Caco-2 (cell line): ENCODE data around the gene MAP3K19. TPM values are rescaled to one million over a fixed set of nuclear protein-coding genes. Genes with fewer than 3 reads are reported as not detected.

ENCODE experiments used
- BruUV-seq: library from RNA; stranded (reverse); fragments of 400-500 nt; replicated peaks from 2 replicates; lab custom pipeline; 2021; lab: Mats Ljungman, UMichigan
- CTCF ChIA-PET: fragments of 300-600 bp; sonication (Branson Sonifier 250); formaldehyde crosslinking; loops from one replicate; lab custom pipeline; 2022; ENCODE audit warnings: antibody characterized with exemption; lab: Charles Lee
- POLR2A ChIA-PET: fragments of 300-600 bp; sonication (Branson Sonifier 250); formaldehyde crosslinking; loops from one replicate; lab custom pipeline; 2022; ENCODE audit warnings: antibody characterized with exemption; lab: Charles Lee
- DNase-seq, 2 experiments: peaks; one replicate each; pipeline versions ENCODE4 v3.0.0 to v3.0.0-alpha.2; 2020 to 2022
- H3K27me3 ChIP-seq: replicated peaks from 2 replicates; pipeline ENCODE4 v1.6.0; 2011; ENCODE audit warnings: low read length; ENCODE audit not compliant: control insufficient read depth, insufficient read depth
- H3K36me3 ChIP-seq: 2 replicates; pipeline ENCODE4 v1.5.1; 2011; ENCODE audit warnings: low read length; ENCODE audit not compliant: control insufficient read depth, insufficient read depth
- H3K4me1 ChIP-seq: fragments of 250-450 bp; sonication (Bioruptor Pico); 2 replicates; pipeline ENCODE4 v1.5.1; 2020; ENCODE audit warnings: mild to moderate bottlenecking
- H3K4me3 ChIP-seq: 2 replicates; pipeline ENCODE4 v1.5.1; 2011; ENCODE audit warnings: low read depth, mild to moderate bottlenecking, control low read depth, low read length
- H3K9me3 ChIP-seq: fragments of 250-450 bp; sonication (Bioruptor Pico); 2 replicates; pipeline ENCODE4 v1.5.1; 2020; ENCODE audit warnings: mild to moderate bottlenecking, moderate library complexity
- H3K27ac Mint-ChIP-seq: one replicate; pipeline ENCODE4 v1.8.0; 2022; ENCODE audit warnings: mixed read lengths; ENCODE audit not compliant: unreplicated experiment
- H3K27me3 Mint-ChIP-seq: one replicate; pipeline ENCODE4 v1.8.0; 2022; ENCODE audit warnings: mixed read lengths; ENCODE audit not compliant: insufficient read depth, unreplicated experiment
- H3K36me3 Mint-ChIP-seq: one replicate; pipeline ENCODE4 v1.8.0; 2022; ENCODE audit warnings: mild to moderate bottlenecking, mixed read lengths; ENCODE audit not compliant: insufficient read depth, unreplicated experiment
- H3K4me1 Mint-ChIP-seq: one replicate; pipeline ENCODE4 v1.8.0; 2022; ENCODE audit warnings: low read depth, mixed read lengths; ENCODE audit not compliant: unreplicated experiment
- H3K4me3 Mint-ChIP-seq: one replicate; pipeline ENCODE4 v1.8.0; 2022; ENCODE audit warnings: mild to moderate bottlenecking, moderate library complexity, mixed read lengths; ENCODE audit not compliant: unreplicated experiment
- H3K9me3 Mint-ChIP-seq: one replicate; pipeline ENCODE4 v1.8.0; 2022; ENCODE audit warnings: mixed read lengths; ENCODE audit not compliant: unreplicated experiment
- CTCF ChIP-seq, 2 experiments: fragments of 200-600 bp in 1 of 2; IDR thresholded peaks; 1 replicate in 1 of 2; 2 replicates in 1 of 2; pipeline versions ENCODE4 v1.5.1 to v1.8.0; 2011 to 2022; ENCODE audit warnings: antibody characterized with exemption in 1 of 2, control low read depth in 1 of 2, inconsistent platforms in 1 of 2, low read depth in 1 of 2, low read length in 1 of 2, mild to moderate bottlenecking in 1 of 2, moderate library complexity in 1 of 2; ENCODE audit not compliant: insufficient read depth in 1 of 2, severe bottlenecking in 1 of 2, unreplicated experiment in 1 of 2
- intact Hi-C: fragments of 100-400 bp; cut with micrococcal nuclease; formaldehyde crosslinking; loops from one replicate; pipeline ENCODE4 v1.10.0; 2022; ENCODE audit not compliant: unreplicated experiment
- total RNA-seq: library from RNA; stranded (reverse); gene quantifications from 2 replicates; pipeline ENCODE4 v1.2.3, GENCODE V29; 2022

Gene MAP3K19
- total RNA-seq, 1 experiment from 2014 or later: not detected

DNA sequence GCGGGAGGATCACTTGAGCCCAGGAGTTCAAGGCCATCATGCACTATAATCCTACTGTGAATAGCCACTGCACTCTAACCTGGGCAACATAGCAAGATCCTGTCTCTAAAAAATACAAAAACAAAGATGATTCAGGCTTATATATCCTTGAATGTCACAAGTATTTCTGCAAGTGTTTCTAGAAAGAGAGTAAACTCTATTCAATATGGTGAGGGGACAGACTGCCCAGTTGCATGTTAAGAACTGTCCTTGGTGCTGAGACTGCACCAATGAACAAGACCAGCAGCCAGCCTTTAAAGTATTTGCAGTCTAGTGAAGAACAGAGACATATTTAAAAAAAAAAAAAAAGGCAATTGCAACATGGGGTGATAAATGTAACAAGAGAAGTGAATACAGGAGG, 16.4 kb downstream of the MAP3K19 start:
- H3K4me1 Mint-ChIP-seq: no peaks in the 10 kb centered on the region
- no peaks in the 10 kb centered on the region for H3K9me3 ChIP-seq
- peaks cover 3% of the 10 kb centered on the region for H3K27me3 Mint-ChIP-seq
- H3K27ac Mint-ChIP-seq: no peak overlapping the region
- intact Hi-C loops: no loop called here
- peak in 1 of 2 experiments; percentile 45 for DNase-seq
- TF ChIP-seq CTCF (IDR thresholded peaks at IDR 0.05; ENCODE audit: insufficient read depth in 1 of 2, low read depth in 1 of 2, low read length in 1 of 2, severe bottlenecking in 1 of 2, unreplicated experiment in 1 of 2): no peak
- H3K4me3 ChIP-seq: no peak overlapping the region
- ChIA-PET POLR2A (no interaction called here), CTCF (no interaction called here)
- H3K27me3 ChIP-seq: no peaks in the 10 kb centered on the region
- H3K36me3 ChIP-seq: no peaks in the 10 kb centered on the region
- no peaks in the 10 kb centered on the region for H3K36me3 Mint-ChIP-seq
- H3K9me3 Mint-ChIP-seq: no peaks in the 10 kb centered on the region
- H3K4me3 Mint-ChIP-seq: no peak overlapping the region
- no peaks in the 10 kb centered on the region for H3K4me1 ChIP-seq
- no TSS peak for BruUV-seq

- ChIA-PET POLR2A (no interaction called here), CTCF (no interaction called here)
- no peak for TF ChIP-seq CTCF (IDR thresholded peaks at IDR 0.05; ENCODE audit: insufficient read depth in 1 of 2, low read depth in 1 of 2, low read length in 1 of 2, severe bottlenecking in 1 of 2, unreplicated experiment in 1 of 2)
- H3K36me3 ChIP-seq: no peaks in the 10 kb centered on the region
- H3K4me3 Mint-ChIP-seq: no peak overlapping the region
- H3K27ac Mint-ChIP-seq: no peak overlapping the region
- BruUV-seq: no TSS peak
- H3K4me3 ChIP-seq: no peak overlapping the region
- DNase-seq: no peak
- no peaks in the 10 kb centered on the region for H3K4me1 ChIP-seq
- no peaks in the 10 kb centered on the region for H3K36me3 Mint-ChIP-seq
- no peaks in the 10 kb centered on the region for H3K4me1 Mint-ChIP-seq
- no peaks in the 10 kb centered on the region for H3K9me3 Mint-ChIP-seq
- H3K27me3 ChIP-seq: no peaks in the 10 kb centered on the region
- intact Hi-C loops: no loop called here
- H3K27me3 Mint-ChIP-seq: peaks cover 3% of the 10 kb centered on the region
- H3K9me3 ChIP-seq: no peaks in the 10 kb centered on the region
Measured at GRCh38 chr2:135029481-135030134, 17.6 kb downstream of the MAP3K19 start.

- H3K36me3 Mint-ChIP-seq: no peaks in the 10 kb centered on the region
- POLR2A ChIA-PET: no interaction called here
- intact Hi-C loops: no loop called here
- no peak for DNase-seq
- H3K9me3 Mint-ChIP-seq: no peaks in the 10 kb centered on the region
- Histone ChIP-seq H3K36me3 (no peaks in the 10 kb centered on the region), H3K4me1 (no peaks in the 10 kb centered on the region), H3K9me3 (no peaks in the 10 kb centered on the region), H3K27me3 (no peaks in the 10 kb centered on the region), H3K4me3 (no peak overlapping the region)
- H3K27ac Mint-ChIP-seq: no peak overlapping the region
- no peaks in the 10 kb centered on the region for H3K4me1 Mint-ChIP-seq
- H3K27me3 Mint-ChIP-seq: peaks cover 7% of the 10 kb centered on the region
- CTCF ChIA-PET: interaction anchor here (0.7 kb wide), 1 partner anchor 773 kb away, joined by 3 read pairs; no protein-coding TSS in a partner anchor
- no peak for TF ChIP-seq CTCF (IDR thresholded peaks at IDR 0.05; ENCODE audit: insufficient read depth in 1 of 2, low read depth in 1 of 2, low read length in 1 of 2, severe bottlenecking in 1 of 2, unreplicated experiment in 1 of 2)
- no peak overlapping the region for H3K4me3 Mint-ChIP-seq
- no TSS peak for BruUV-seq
Measured at GRCh38 chr2:135023886-135024485, 23.3 kb downstream of the MAP3K19 start.
